SK-N-SH (cell line): ENCODE results near the gene ZC2HC1C. TPM values are rescaled to one million over a fixed set of nuclear protein-coding genes. Genes with fewer than 3 reads are reported as not detected.
A peak's percentile ranks its signal among the peaks of the same experiment; 100 is the strongest.

Experiments
- CTCF ChIA-PET: fragments of 300-600, 350-600 bp; formaldehyde crosslinking; extraction: SDS; loops from one replicate; lab custom pipeline; 2021; lab: Yijun Ruan, JAX
- POLR2A ChIA-PET: fragments of 350-600 bp; sonication (Branson Sonifier 250); formaldehyde crosslinking; extraction: SDS; loops from one replicate; lab custom pipeline; 2020; ENCODE audit warnings: antibody characterized with exemption, inconsistent platforms; lab: Yijun Ruan, JAX
- DNase-seq: peaks from one replicate; pipeline ENCODE4 v3.0.0; 2012
- H2AFZ ChIP-seq: fragments of 200-600 bp; sonication (generic); 2 replicates; pipeline ENCODE4 v1.8.1; 2016; ENCODE audit warnings: antibody characterized with exemption, mild to moderate bottlenecking, low read depth
- H3F3A ChIP-seq: fragments of 200-600 bp; sonication (generic); replicated peaks from 2 replicates; pipeline ENCODE3; 2016; ENCODE audit warnings: antibody characterized with exemption, mild to moderate bottlenecking; ENCODE audit not compliant: insufficient read depth
- H3K27ac ChIP-seq, 2 experiments: fragments of 200-500 bp in 1 of 2; fragments of 200-600 bp in 1 of 2; sonication (Bioruptor generic) in 1 of 2; sonication (generic), shearing (Covaris generic) in 1 of 2; 2 replicates each; pipeline versions ENCODE4 v1.5.1 to v1.6.1; 2014 to 2016; ENCODE audit warnings: low read depth in 2 of 2, inconsistent platforms in 1 of 2, low read length in 1 of 2, mild to moderate bottlenecking in 1 of 2, mixed read lengths in 1 of 2
- H3K27me3 ChIP-seq: fragments of 200-600 bp; sonication (generic), shearing (Covaris generic); 2 replicates; pipeline ENCODE4 v1.6.1; 2016; ENCODE audit warnings: mixed run types; ENCODE audit not compliant: insufficient read depth
- H3K36me3 ChIP-seq, 2 experiments: fragments of 200-500 bp in 1 of 2; fragments of 200-600 bp in 1 of 2; sonication (Bioruptor generic) in 1 of 2; sonication (generic) in 1 of 2; replicated peaks in 1 of 2; 2 replicates each; pipeline versions ENCODE3 to v1.5.1; 2014 to 2016; ENCODE audit warnings: low read length in 1 of 2, mild to moderate bottlenecking in 1 of 2; ENCODE audit not compliant: insufficient read depth in 2 of 2, control insufficient read depth in 1 of 2
- H3K4me1 ChIP-seq, 2 experiments: fragments of 200-500 bp in 1 of 2; fragments of 200-600 bp in 1 of 2; sonication (Bioruptor generic) in 1 of 2; sonication (generic), shearing (Covaris generic) in 1 of 2; 2 replicates each; pipeline versions ENCODE4 v1.5.1 to v1.6.1; 2014 to 2016; ENCODE audit warnings: low read depth in 1 of 2, low read length in 1 of 2, mixed run types in 1 of 2; ENCODE audit not compliant: insufficient read depth in 2 of 2, control insufficient read depth in 1 of 2
- H3K4me2 ChIP-seq: fragments of 200-600 bp; sonication (generic), shearing (Covaris generic); 2 replicates; pipeline ENCODE4 v1.6.1; 2017; ENCODE audit warnings: mixed run types
- H3K4me3 ChIP-seq, 2 experiments: fragments of 200-500 bp in 1 of 2; fragments of 200-600 bp in 1 of 2; sonication (Bioruptor generic) in 1 of 2; sonication (generic), shearing (Covaris generic) in 1 of 2; 2 replicates each; pipeline versions ENCODE4 v1.5.1 to v1.8.1; 2014 to 2016; ENCODE audit warnings: low read depth in 2 of 2, inconsistent platforms in 1 of 2, low read length in 1 of 2, mild to moderate bottlenecking in 1 of 2, mixed read lengths in 1 of 2, moderate library complexity in 1 of 2
- H3K79me2 ChIP-seq: fragments of 200-600 bp; sonication (generic); 2 replicates; pipeline ENCODE4 v1.8.1; 2017; ENCODE audit warnings: mild to moderate bottlenecking; ENCODE audit not compliant: insufficient read depth
- H3K9ac ChIP-seq: fragments of 200-600 bp; sonication (generic); 2 replicates; pipeline ENCODE4 v1.6.1; 2017; ENCODE audit warnings: mixed run types
- H3K9me2 ChIP-seq: fragments of 200-600 bp; sonication (generic); 2 replicates; pipeline ENCODE4 v1.6.1; 2017; ENCODE audit warnings: mixed run types
- H3K9me3 ChIP-seq: fragments of 200-600 bp; sonication (generic); 2 replicates; pipeline ENCODE4 v1.6.1; 2017; ENCODE audit warnings: mixed run types, mild to moderate bottlenecking, moderate library complexity
- H4K20me1 ChIP-seq: fragments of 200-600 bp; sonication (generic); 2 replicates; pipeline ENCODE4 v1.6.1; 2017; ENCODE audit warnings: mild to moderate bottlenecking, mixed run types; ENCODE audit not compliant: insufficient read depth
- CHD2 ChIP-seq: fragments of 150-350 bp; IDR thresholded peaks from 2 replicates; pipeline ENCODE4 v1.6.1; 2018; ENCODE audit warnings: low read length; ENCODE audit not compliant: partially characterized antibody
- EP300 ChIP-seq, 2 experiments: IDR thresholded peaks; 2 replicates each; pipeline versions ENCODE4 v1.4.0 to v1.6.1; 2012; ENCODE audit warnings: borderline replicate concordance in 1 of 2, low read depth in 1 of 2, low read length in 1 of 2
- FOXM1 ChIP-seq: IDR thresholded peaks from 2 replicates; pipeline ENCODE4 v1.4.0; 2012; ENCODE audit warnings: low read depth, mild to moderate bottlenecking
- MEF2A ChIP-seq: IDR thresholded peaks from 2 replicates; pipeline ENCODE4 v1.4.0; 2012; ENCODE audit warnings: low read depth, borderline replicate concordance
- NRF1 ChIP-seq: IDR thresholded peaks from 2 replicates; pipeline ENCODE4 v1.6.1; 2012; ENCODE audit warnings: low read depth, mild to moderate bottlenecking, low read length
- POLR2AphosphoS5 ChIP-seq: IDR thresholded peaks from 2 replicates; pipeline ENCODE4 v1.6.1; 2012; ENCODE audit warnings: low read depth, low read length
- RAD21 ChIP-seq: IDR thresholded peaks from 2 replicates; pipeline ENCODE4 v1.6.1; 2012; ENCODE audit warnings: mild to moderate bottlenecking, low read length
- RFX5 ChIP-seq: IDR thresholded peaks from 2 replicates; pipeline ENCODE4 v1.6.1; 2012; ENCODE audit warnings: mild to moderate bottlenecking, improper control_type of control experiment, low read length
- TEAD4 ChIP-seq: IDR thresholded peaks from 2 replicates; pipeline ENCODE4 v1.4.0; 2012; ENCODE audit warnings: mild to moderate bottlenecking, borderline replicate concordance; ENCODE audit not compliant: insufficient read depth
- USF2 ChIP-seq: fragments of 150-350 bp; IDR thresholded peaks from 2 replicates; pipeline ENCODE4 v1.6.1; 2017; ENCODE audit warnings: antibody characterized with exemption, low read length, low read depth, borderline replicate concordance
- WGBS: methylation state at CpG from one replicate; pipeline ENCODE4 v1.1.6; 2017; ENCODE audit warnings: low lambda C conversion rate; 5-methylcytosine and 5-hydroxymethylcytosine counted together
- polyA plus RNA-seq, 3 experiments: library from polyadenylated mRNA; depleted of rRNA; stranded (reverse); fragments of >200 nt; gene quantifications; 2 replicates each; pipeline ENCODE4 v1.2.3, GENCODE V29; 2012
- TF ChIP-seq, protein P1 (sequence below): IDR thresholded peaks from 2 replicates; pipeline ENCODE4 v1.6.1; 2012; ENCODE audit warnings: mild to moderate bottlenecking, low read depth, low read length, moderate library complexity
- TF ChIP-seq, protein P2 (sequence below): IDR thresholded peaks from 2 replicates; pipeline ENCODE4 v1.4.0; 2012; ENCODE audit warnings: low read depth

Gene ZC2HC1C
- polyA plus RNA-seq, 1 of the 3 experiments (the other 2 are of a cell fraction) = 1.2 TPM

DNA sequence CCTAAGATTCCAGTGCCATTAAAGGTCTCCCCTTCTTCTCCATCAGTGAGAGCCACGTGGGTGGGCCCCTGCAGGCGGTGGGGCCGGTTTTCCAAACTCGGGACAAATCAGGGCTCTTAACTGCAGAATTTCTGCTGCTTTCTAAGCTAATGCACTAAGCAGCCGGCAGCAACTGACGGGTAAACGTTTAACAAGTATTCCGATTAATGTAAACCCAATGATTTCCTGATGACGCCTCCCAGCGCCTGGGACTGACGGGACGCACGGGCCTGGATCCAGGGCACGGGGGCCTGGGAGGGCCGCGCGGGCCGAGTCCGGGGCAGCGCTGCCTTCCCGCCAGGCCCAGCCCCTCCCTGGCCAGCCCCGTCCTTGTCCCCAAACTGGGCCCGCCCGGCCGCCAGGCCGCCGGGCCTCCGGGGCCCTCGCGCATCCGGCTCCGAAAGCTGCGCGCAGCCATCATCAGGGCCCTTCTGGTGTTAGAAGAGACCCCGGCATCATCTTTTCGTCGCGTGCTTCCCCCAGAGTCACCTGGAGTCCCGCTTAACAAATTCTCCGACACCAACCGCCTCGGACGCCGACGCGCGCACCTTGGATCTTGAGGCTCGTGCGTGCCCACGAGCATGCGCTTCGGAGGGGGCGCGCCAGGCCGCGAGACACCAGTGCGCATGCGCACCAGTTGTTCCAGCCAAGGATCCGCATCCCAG, 18.4 kb upstream of the ZC2HC1C start, which contains the start of gene MLH3:
MLH3 (minus strand) TSS at position 616 of the 704 bp plus-strand sequence. CDS start 1,812 bp downstream, outside the sequence.
- peaks cover 0 to 11% of the 10 kb centered on the region in 2 experiments for H3K36me3 ChIP-seq

DNA sequence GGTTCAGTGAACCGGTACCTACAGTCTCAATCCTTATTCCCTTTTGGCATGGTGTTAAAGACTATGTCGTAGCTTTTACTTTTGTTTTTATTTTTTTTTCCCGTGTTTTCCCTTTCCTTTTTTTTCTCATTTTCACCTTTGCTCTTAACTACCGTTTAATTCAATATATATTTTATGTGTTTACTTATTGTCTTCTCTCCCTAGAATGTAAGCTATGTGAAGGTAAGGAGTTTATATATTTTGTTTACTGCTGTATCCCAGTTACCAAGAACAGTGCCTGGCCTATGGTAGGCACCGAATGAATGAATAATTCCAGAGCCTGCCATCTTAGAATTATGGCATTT, 17.9 kb upstream of the ZC2HC1C start:
- POLR2A ChIA-PET = interaction anchor here (1.0 kb wide), 1 partner anchor 18 kb away, joined by 3 read pairs; the partner anchor contains the start of gene ZC2HC1C
- peaks cover 8 to 12% of the 10 kb centered on the region in 2 experiments; a peak in 3 of 4 replicates for H3K4me1 ChIP-seq
- H3K9me3 ChIP-seq = no peaks in the 10 kb centered on the region
- H2AFZ ChIP-seq = peak overlapping the region; percentile 83; the same call in 1 of the 2 replicates
- peak overlapping the region; percentile 66 for H3K4me2 ChIP-seq
- no peaks in the 10 kb centered on the region for H3K27me3 ChIP-seq
- no peak for TF ChIP-seq MEF2A
- TF ChIP-seq RFX5 = no peak
- TF ChIP-seq CHD2 = no peak
- TF ChIP-seq EP300 (IDR thresholded peaks at IDR 0.05; ENCODE audit: borderline replicate concordance in 1 of 2, low read depth in 1 of 2, low read length in 1 of 2) = no peak
- TF ChIP-seq RAD21 = no peak
- TF ChIP-seq, protein P1, sequence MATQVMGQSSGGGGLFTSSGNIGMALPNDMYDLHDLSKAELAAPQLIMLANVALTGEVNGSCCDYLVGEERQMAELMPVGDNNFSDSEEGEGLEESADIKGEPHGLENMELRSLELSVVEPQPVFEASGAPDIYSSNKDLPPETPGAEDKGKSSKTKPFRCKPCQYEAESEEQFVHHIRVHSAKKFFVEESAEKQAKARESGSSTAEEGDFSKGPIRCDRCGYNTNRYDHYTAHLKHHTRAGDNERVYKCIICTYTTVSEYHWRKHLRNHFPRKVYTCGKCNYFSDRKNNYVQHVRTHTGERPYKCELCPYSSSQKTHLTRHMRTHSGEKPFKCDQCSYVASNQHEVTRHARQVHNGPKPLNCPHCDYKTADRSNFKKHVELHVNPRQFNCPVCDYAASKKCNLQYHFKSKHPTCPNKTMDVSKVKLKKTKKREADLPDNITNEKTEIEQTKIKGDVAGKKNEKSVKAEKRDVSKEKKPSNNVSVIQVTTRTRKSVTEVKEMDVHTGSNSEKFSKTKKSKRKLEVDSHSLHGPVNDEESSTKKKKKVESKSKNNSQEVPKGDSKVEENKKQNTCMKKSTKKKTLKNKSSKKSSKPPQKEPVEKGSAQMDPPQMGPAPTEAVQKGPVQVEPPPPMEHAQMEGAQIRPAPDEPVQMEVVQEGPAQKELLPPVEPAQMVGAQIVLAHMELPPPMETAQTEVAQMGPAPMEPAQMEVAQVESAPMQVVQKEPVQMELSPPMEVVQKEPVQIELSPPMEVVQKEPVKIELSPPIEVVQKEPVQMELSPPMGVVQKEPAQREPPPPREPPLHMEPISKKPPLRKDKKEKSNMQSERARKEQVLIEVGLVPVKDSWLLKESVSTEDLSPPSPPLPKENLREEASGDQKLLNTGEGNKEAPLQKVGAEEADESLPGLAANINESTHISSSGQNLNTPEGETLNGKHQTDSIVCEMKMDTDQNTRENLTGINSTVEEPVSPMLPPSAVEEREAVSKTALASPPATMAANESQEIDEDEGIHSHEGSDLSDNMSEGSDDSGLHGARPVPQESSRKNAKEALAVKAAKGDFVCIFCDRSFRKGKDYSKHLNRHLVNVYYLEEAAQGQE = no peak
- TF ChIP-seq TEAD4 = no peak
- no peak for TF ChIP-seq USF2
- peaks cover 0 to 17% of the 10 kb centered on the region in 2 experiments for H3K36me3 ChIP-seq
- H4K20me1 ChIP-seq = no peaks in the 10 kb centered on the region
- H3K27ac ChIP-seq = peak overlapping the region in 1 of 2 experiments; percentile 84; a peak in 2 of 4 replicates
- H3K9me2 ChIP-seq = no peaks in the 10 kb centered on the region
- DNase-seq = no peak
- WGBS = 44% methylated on average over 5 of the region's 5 CpGs
- H3K9ac ChIP-seq = peak overlapping the region; percentile 61
- H3F3A ChIP-seq = peaks cover 31% of the 10 kb centered on the region
- peak overlapping the region in 1 of 2 experiments; percentile 55; a peak in 2 of 4 replicates for H3K4me3 ChIP-seq
- CTCF ChIA-PET = interaction anchor here (1.2 kb wide), 2 partner anchors 12 to 106 kb away, joined by 4 to 6 read pairs; partner anchors contain the start of gene ACYP1
- H3K79me2 ChIP-seq = peaks cover 13% of the 10 kb centered on the region

More for the DNA sequence above, 18.4 kb upstream of the ZC2HC1C start, which contains the start of gene MLH3:
- Histone ChIP-seq H3K4me3 (peak within 1 kb of the TSS; percentile 54 to 55), H3K4me1 (peaks cover 8 to 12% of the 10 kb centered on the region in 2 experiments; a peak in 3 of 4 replicates), H3K79me2 (peaks cover 8% of the 10 kb centered on the region; the same call in 1 of the 2 replicates), H3K9ac (peak within 1 kb of the TSS; percentile 61), H3K4me2 (peak within 1 kb of the TSS; percentile 66), H3K27ac (peak within 1 kb of the TSS; percentile 64 to 84; a peak in 2 of 4 replicates), H4K20me1 (no peaks in the 10 kb centered on the region), H2AFZ (peak within 1 kb of the TSS; percentile 83), H3K9me2 (no peaks in the 10 kb centered on the region), H3K27me3 (no peaks in the 10 kb centered on the region), H3F3A (peaks cover 31% of the 10 kb centered on the region), H3K9me3 (no peaks in the 10 kb centered on the region)
- 29% methylated on average over 25 of the region's 59 CpGs for WGBS
- POLR2A ChIA-PET = interaction anchor here (1.0 kb wide), 1 partner anchor 19 kb away, joined by 3 read pairs; the partner anchor contains the start of gene ZC2HC1C
- peak; percentile 93 for DNase-seq
- TF ChIP-seq, protein P2, sequence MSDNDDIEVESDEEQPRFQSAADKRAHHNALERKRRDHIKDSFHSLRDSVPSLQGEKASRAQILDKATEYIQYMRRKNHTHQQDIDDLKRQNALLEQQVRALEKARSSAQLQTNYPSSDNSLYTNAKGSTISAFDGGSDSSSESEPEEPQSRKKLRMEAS = peak; percentile 96
- TF ChIP-seq NRF1 (peak; percentile 91), FOXM1 (no peak), POLR2AphosphoS5 (peak; percentile 64)
- CTCF ChIA-PET = interaction anchor here (1.2 kb wide), 2 partner anchors 12 to 105 kb away, joined by 4 to 6 read pairs; partner anchors contain the start of gene ACYP1
